AG20443 (cell line): ENCODE results near the gene C16orf92.

Experiments
- DNase-seq: peaks from one replicate; pipeline ENCODE4 v3.0.0; 2012; ENCODE audit warnings: low spot score, mixed read lengths

The C16orf92 gene

DNA sequence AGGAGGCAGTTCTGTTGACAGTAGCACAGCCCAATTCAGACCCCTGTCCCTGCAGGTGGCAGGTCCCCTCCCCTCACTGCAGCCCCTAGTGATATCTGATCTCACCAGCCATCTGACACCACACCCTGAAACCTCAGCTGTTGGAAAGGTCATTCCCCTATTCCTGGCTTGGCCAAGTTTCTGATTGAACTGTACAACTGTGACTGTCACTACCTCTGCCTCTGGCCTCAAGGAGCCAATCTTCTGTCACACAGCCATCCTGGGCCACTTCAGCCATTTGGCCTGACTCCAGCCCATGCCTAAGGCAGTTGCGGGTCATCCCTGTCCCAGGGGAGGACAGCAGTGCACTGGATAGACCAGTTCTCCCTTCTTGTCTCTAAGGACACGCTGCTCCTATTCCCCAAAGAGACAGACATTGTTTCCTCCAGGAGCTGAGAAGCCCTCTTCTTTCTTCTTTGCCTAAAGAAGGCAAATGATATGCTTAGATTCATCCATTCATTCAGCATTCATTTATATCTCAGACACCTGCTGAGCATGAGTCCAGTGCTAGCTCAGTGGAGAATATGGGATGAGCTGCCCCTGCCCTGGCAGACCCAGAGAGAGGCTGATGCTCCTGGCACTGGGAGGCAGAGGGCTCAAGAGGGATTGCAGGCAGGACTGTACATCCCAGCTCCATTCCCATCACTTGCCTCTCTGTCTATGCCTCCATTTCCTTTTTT, 38.0 kb downstream of the C16orf92 start:
- no peak for DNase-seq

DNA sequence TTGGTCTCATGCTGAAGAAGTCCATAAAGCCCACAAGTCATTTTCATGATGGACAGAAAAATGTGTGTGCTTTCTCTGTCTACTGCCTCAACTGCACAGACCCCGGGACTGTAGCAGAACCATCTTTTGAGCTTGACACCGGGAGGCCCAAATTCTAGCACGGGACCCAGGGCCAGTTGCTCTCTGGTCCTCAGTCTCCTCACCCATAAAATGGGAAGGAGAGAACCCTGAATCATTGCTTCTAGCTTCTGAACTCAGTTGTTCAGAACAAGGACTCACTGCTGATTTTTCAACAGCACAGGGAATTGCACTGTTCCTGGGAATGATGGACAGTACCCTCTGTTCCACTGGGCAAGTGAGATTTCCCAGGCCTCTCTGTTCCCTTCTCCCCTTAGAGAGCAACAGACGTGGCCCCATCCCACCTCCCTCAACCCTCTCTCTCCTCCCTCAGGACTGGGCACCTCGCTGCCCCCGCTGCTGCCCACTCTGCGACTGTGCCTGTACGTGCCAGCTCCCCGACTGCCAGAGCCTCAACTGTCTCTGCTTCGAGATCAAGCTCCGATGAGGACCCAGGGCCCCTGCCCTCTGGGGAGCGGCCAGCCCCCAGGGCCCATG, 40.4 kb downstream of the C16orf92 start:
- DNase-seq, result no peak

DNA sequence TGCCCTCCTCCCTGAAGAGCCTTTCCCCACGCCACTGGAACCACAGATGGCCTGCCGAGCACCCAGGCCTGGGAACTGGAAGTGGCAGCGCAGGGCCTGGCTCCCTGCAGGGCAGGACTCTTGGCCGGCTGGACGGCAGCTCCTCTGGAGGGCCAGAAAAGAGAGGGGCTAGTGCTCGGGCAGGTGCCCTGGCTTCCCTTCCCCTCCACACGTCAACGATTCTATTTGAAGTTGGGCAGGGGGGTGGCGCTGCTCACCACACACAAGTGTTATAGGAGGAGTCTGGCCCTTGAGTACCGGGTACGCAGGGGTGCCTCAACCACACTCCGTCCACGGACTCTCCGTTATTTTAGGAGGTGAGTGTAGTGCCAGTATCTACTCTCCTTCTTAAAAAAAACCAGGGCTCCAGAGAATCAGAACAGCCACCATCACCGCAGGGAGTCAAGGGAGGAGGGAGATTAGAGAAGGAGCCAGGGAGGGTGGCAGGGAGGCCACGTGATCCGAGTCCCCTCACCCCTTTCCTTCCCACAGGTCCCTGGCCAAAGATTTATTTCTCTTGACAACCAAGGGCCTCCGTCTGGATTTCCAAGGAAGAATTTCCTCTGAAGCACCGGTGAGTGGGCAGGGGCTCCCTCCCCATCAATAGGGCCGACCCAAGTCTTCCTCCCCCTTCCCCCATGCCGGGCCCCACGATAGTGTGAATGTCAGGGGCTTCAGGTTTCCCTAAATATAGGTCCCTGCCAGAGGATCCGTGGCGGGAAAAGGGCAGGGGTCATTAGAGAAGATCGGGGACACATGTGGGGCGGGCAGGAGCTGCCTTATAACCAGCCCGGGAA, 41.1 kb downstream of the C16orf92 start:
- DNase-seq, result peak; percentile 48

DNA sequence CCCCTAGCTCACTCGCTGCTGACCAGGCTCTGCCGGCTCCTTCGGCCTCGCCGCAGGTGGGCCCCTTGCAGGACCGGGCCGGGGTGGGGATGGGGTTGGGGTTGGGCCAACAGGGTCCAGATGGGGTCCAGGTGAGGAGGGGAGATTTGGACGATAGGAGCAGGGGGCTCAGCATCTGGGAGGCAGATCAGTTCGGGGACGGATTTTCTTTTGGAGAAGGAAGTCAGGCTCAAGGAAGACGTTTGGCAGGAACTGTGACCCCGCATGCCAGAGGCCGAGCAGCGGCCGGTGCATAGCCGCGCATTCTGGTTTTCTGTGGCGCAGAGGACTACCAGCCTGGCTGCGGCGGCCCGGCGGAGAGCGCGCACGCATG, 41.7 kb downstream of the C16orf92 start:
- DNase-seq, result no peak

DNA sequence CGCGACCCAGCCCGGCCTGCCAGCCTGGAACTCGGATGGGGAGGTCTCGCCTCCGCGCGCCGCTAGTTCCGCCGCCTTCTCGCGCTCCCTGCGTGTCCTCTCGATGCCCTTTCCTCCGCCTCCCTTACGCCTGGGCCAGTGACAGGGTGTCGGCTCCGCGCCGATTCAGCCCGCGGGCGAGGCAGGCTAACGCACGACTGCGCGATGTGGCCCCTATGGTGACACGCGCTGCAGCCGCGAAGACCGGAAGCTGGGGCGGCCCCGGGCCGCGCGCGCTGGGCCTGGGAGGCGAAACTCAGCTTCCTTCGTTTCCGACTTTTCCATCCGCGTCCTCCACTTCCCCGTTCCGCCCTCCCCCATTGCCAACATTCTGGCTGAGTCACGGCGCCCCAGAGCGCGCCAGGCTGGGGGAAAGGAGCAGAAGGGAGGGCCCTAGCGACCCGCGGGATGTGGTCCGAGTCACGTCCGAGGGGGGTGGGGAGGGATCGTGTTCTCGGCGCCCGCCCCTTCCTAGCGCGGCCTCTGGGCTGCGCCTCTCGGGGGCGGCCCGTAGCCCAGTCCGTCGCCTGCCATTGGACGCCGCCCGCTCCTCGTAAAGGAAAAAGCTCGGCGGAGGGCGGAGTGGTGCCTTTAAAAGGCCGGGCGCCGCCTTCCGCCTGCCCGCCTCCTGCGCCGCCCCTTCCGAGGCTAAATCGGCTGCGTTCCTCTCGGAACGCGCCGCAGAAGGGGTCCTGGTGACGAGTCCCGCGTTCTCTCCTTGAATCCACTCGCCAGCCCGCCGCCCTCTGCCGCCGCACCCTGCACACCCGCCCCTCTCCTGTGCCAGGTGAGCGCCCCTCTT, 42.3 kb downstream of the C16orf92 start, which contains the start of gene ALDOA:
Gene ALDOA (plus strand): TSS at position 659 of the 841 bp plus-strand sequence. CDS start 1,138 bp downstream, outside the sequence.
- peak; percentile 97 for DNase-seq

DNA sequence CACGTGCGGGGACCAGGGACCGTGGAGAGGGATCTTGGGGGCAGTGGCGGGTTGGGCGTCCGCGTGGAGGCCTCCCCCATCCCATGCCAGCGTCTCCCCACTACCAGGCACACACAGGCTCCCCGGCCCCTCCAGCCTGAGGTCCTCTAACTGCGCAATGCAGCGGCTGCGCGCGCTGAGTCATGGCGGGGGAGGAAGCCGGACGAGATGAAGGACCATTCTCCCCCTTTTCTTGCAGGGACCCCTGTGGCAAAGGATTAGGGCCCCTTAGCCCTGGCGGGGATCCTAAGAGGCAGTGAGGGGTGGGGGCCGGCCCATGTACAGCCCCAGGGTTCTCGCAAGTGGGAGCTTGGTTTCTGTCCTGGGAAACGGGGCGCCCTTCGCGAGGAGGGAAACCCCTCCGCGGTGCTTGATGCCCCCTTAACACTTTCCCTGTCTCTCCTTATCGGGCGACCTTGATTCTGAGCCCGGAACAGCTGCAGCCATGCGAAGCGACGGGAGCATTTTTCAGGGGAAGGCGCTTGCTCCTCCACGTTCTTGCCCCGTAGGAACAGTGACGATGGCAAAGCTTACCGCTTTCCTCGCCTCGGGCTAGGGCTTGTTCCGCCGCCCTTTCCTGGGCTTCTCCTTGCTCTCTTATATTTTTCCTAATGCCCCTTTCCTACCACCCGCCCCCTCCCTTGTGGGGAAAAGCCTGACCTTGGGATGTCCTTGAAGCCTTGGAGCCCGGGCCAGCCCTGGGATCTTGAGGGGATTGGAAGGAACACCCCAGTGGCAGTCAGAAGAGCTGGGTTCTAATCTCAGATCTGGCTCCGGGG, 43.2 kb downstream of the C16orf92 start:
- peak; percentile 64 for DNase-seq

DNA sequence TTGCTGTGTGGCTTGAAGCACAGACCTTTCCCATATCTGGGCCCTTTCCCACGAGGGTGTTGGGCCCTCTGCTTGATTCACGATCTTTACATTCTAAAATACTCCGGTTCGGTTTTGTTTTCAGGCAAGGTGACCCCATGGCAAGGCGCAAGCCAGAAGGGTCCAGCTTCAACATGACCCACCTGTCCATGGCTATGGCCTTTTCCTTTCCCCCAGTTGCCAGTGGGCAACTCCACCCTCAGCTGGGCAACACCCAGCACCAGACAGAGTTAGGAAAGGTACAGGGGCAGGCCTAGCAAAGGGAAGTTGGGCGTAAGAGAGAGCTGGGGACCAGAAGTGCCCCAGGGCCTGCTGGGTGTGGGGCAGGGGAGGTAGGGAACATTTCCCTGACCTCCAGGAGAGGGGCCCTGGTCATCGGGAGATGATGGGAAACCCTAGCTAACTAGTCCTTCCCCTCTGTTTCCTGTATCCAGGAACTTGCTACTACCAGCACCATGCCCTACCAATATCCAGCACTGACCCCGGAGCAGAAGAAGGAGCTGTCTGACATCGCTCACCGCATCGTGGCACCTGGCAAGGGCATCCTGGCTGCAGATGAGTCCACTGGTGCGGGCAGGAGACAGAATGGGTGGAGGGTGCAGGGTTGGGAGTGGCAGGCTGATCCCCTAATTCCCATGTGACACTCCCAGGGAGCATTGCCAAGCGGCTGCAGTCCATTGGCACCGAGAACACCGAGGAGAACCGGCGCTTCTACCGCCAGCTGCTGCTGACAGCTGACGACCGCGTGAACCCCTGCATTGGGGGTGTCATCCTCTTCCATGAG, 44.0 kb downstream of the C16orf92 start:
- DNase-seq, result no peak

DNA sequence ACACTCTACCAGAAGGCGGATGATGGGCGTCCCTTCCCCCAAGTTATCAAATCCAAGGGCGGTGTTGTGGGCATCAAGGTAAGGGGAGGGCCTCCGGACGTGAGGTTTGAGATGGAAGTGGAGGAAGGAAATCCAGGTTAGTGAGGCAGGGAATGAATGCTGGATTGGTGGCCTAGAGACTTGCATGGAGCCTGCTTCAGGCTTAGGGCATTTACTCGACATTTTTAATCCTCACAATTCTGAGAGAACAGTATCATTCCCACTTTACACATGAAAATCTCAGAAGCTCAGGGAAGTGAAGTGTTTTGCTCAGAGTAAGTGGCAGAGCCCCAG, 44.6 kb downstream of the C16orf92 start:
- no peak for DNase-seq

DNA sequence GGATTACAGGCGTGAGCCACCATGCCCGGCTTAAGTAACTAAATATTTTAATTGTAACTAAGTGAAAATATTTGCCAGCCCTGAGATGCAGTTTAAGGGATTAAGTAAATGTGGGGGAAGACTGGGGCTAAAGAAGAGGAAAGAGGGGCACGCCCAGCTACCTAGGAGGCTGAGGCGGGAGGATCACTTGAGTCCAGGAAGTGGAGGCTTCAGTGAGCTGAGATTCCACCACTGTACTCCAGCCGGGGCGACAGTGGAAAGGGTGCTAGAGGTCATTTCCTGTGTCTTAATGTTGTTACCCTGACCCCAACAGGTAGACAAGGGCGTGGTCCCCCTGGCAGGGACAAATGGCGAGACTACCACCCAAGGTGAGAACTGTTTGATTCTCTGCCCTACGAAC, 45.3 kb downstream of the C16orf92 start:
- DNase-seq, result no peak

DNA sequence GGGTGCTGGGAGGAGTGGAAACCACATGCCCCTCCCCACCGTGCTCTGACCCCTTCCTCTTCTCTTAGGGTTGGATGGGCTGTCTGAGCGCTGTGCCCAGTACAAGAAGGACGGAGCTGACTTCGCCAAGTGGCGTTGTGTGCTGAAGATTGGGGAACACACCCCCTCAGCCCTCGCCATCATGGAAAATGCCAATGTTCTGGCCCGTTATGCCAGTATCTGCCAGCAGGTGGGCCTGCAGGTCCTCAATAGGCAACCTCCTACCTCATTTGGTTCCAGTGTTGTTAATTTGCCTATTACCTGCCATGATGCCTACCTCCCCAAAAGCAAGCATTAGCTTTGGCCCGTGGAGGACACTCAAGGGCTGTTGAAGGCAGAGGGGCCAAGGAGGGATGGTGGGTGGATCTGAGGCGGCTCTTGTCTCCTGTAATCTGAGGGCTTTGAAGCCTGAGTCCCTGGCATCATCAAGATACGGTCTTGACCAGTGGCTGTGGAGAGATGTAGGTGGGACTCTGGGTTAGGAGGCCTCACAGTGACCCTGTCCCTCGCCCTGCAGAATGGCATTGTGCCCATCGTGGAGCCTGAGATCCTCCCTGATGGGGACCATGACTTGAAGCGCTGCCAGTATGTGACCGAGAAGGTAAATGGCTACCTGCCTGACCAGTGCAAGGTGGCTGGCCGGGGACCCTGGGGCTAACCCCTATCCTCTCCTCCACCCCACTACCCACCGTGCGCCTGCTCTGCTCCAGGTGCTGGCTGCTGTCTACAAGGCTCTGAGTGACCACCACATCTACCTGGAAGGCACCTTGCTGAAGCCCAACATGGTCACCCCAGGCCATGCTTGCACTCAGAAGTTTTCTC, 46.0 kb downstream of the C16orf92 start:
- no peak for DNase-seq

DNA sequence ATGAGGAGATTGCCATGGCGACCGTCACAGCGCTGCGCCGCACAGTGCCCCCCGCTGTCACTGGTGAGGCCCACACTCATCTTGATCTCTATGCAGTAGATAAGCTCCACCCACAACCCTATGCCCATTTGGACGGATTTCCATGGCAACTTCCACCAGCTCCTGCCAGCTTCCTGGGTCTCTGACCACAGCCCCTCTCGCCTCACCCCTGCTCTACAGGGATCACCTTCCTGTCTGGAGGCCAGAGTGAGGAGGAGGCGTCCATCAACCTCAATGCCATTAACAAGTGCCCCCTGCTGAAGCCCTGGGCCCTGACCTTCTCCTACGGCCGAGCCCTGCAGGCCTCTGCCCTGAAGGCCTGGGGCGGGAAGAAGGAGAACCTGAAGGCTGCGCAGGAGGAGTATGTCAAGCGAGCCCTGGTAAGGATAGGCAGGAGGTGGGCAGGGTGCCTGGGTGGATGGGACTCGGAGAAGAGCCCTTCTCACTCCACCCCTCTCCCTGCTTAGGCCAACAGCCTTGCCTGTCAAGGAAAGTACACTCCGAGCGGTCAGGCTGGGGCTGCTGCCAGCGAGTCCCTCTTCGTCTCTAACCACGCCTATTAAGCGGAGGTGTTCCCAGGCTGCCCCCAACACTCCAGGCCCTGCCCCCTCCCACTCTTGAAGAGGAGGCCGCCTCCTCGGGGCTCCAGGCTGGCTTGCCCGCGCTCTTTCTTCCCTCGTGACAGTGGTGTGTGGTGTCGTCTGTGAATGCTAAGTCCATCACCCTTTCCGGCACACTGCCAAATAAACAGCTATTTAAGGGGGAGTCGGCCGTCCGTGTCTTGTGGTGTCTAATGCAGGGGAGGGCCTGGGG, 46.8 kb downstream of the C16orf92 start:
- no peak for DNase-seq

DNA sequence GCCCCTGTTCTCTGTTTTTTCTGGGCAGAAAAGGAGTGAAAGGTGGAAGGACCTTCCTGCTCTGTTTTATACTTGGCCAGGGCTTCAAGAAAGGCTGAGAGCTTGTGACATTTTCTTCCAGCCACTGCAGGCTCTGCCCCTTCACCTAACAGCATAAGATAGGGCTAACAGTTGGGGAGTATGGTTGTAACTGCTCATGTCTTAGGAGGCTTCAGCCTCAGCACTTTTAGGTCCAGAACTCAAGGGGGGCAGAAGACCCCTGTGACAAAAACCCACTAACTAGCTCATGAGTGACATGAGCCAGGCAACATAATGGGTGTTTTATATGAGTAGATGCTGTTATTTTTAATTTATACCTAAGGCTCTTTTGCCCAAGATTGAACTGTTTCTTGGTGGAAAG, 47.5 kb downstream of the C16orf92 start:
- no peak for DNase-seq
